Skin epidermis (tissue), 12 donors: ENCODE measurements around the gene LAMC2.

Experiments
- H3K27ac ChIP-seq, 21 experiments: fragments of 200-600 bp; sonication (generic) in 11 of 21; one replicate each; pipeline ENCODE4 v1.5.0; 2020; ENCODE audit warnings: mild to moderate bottlenecking in 3 of 21, inconsistent platforms in 2 of 21, moderate library complexity in 2 of 21
- H3K4me3 ChIP-seq, 7 experiments: fragments of 200-600 bp; sonication (generic) in 2 of 7; one replicate each; pipeline ENCODE4 v1.5.0; 2020; ENCODE audit warnings: inconsistent platforms in 2 of 7, mild to moderate bottlenecking in 2 of 7, moderate library complexity in 1 of 7

LAMC2 gene

GRCh38 chr1:183293876-183294275 is 107.8 kb downstream of the LAMC2 start:
- H3K27ac ChIP-seq = no peak overlapping the region
- H3K4me3 ChIP-seq = no peak overlapping the region
